ENCODE results near the gene NDUFB7. TPM values are rescaled to one million over a fixed set of nuclear protein-coding genes. Genes with fewer than 3 reads are reported as not detected.

Gene NDUFB7
- total and polyA plus RNA-seq, 3 donors from 2014 or later = 259 to 493 (median 389) TPM

- H3K27ac ChIP-seq = no peak overlapping the region
- H3K27me3 ChIP-seq = no peaks in the 10 kb centered on the region
- peaks cover 7% of the 10 kb centered on the region for H3K4me1 ChIP-seq
- TF ChIP-seq CTCF (IDR thresholded peaks at IDR 0.05) (no peak), POLR2A (IDR thresholded peaks at IDR 0.05) (no peak)
- H3K9me3 ChIP-seq = no peaks in the 10 kb centered on the region
- no peak for DNase-seq
- intact Hi-C loops (cut with DNase I; ENCODE audit: low total_unique reads) = no loop called here
- H3K4me3 ChIP-seq = no peak overlapping the region
- no peaks in the 10 kb centered on the region for H3K36me3 ChIP-seq (ENCODE audit: low read depth, missing control alignments)
- WGBS, 2 donors = 83% methylated on average over 6 of the region's 6 CpGs
Observed at GRCh38 chr19:14575428-14575980, 3.6 kb upstream of the NDUFB7 start.

GRCh38 chr19:14570864-14571527 lies 870 bp downstream of the NDUFB7 start:
- no peaks in the 10 kb centered on the region for H3K9me3 ChIP-seq
- DNase-seq = no peak
- TF ChIP-seq CTCF (IDR thresholded peaks at IDR 0.05) = no peak
- TF ChIP-seq POLR2A (IDR thresholded peaks at IDR 0.05) = no peak
- H3K4me1 ChIP-seq = peaks cover 25% of the 10 kb centered on the region
- 36% methylated on average over 22 of the region's 22 CpGs for WGBS, 2 donors
- intact Hi-C loops (cut with DNase I; ENCODE audit: low total_unique reads) = no loop called here
- peak overlapping the region; percentile 73 to 94 for H3K4me3 ChIP-seq
- H3K27me3 ChIP-seq = no peaks in the 10 kb centered on the region
- no peaks in the 10 kb centered on the region for H3K36me3 ChIP-seq (ENCODE audit: low read depth, missing control alignments)
- peak overlapping the region in 1 of 2 donors; percentile 17 for H3K27ac ChIP-seq

- Histone ChIP-seq H3K36me3 (ENCODE audit: low read depth, missing control alignments) (no peaks in the 10 kb centered on the region), H3K9me3 (no peaks in the 10 kb centered on the region), H3K27ac (no peak overlapping the region), H3K4me1 (peaks cover 28% of the 10 kb centered on the region), H3K27me3 (no peaks in the 10 kb centered on the region), H3K4me3 (no peak overlapping the region)
- no peak for DNase-seq
- TF ChIP-seq POLR2A (IDR thresholded peaks at IDR 0.05) (no peak), CTCF (IDR thresholded peaks at IDR 0.05) (no peak)
- WGBS, 2 donors = 80 to 83% methylated on average over 11 of the region's 11 CpGs
- intact Hi-C loops (cut with DNase I; ENCODE audit: low total_unique reads) = no loop called here
Observed at GRCh38 chr19:14567079-14567478, 4.8 kb downstream of the NDUFB7 start.

GRCh38 chr19:14566712-14567077 lies 5.2 kb downstream of the NDUFB7 start:
- TF ChIP-seq CTCF (IDR thresholded peaks at IDR 0.05) (no peak), POLR2A (IDR thresholded peaks at IDR 0.05) (no peak)
- no peak for DNase-seq
- H3K9me3 ChIP-seq = no peaks in the 10 kb centered on the region
- no peaks in the 10 kb centered on the region for H3K27me3 ChIP-seq
- H3K36me3 ChIP-seq (ENCODE audit: low read depth, missing control alignments) = no peaks in the 10 kb centered on the region
- no peak overlapping the region for H3K27ac ChIP-seq
- peaks cover 32% of the 10 kb centered on the region for H3K4me1 ChIP-seq
- 67 to 80% methylated on average over 3 to 18 of the region's 18 CpGs for whole genome bisulfite sequencing, 2 donors
- no peak overlapping the region for H3K4me3 ChIP-seq
- intact Hi-C loops (cut with DNase I; ENCODE audit: low total_unique reads) = no loop called here

Data from testis (tissue), 3 donors.